Ovary (tissue), 3 donors: ENCODE data around the gene KCNN3.

ENCODE experiments used
- POLR2A ChIP-seq: fragments of 450-650 bp; IDR thresholded peaks from one replicate; pipeline ENCODE4 v1.6.1; 2017; ENCODE audit warnings: antibody characterized with exemption, mild to moderate bottlenecking, moderate library complexity
- TF ChIP-seq, protein P1 (sequence below), 3 donors: fragments of 450-650 bp in 2 of 3; fragments of 200-600 bp in 1 of 3; IDR thresholded peaks; one replicate each; pipeline versions ENCODE4 v1.5.1 to v1.8.0; 2016 to 2022; ENCODE audit warnings: antibody characterized with exemption in 3 of 3, mild to moderate bottlenecking in 1 of 3
- donor health status: DM: no; HTN: no; CAD: no.

- TF ChIP-seq, protein P1, sequence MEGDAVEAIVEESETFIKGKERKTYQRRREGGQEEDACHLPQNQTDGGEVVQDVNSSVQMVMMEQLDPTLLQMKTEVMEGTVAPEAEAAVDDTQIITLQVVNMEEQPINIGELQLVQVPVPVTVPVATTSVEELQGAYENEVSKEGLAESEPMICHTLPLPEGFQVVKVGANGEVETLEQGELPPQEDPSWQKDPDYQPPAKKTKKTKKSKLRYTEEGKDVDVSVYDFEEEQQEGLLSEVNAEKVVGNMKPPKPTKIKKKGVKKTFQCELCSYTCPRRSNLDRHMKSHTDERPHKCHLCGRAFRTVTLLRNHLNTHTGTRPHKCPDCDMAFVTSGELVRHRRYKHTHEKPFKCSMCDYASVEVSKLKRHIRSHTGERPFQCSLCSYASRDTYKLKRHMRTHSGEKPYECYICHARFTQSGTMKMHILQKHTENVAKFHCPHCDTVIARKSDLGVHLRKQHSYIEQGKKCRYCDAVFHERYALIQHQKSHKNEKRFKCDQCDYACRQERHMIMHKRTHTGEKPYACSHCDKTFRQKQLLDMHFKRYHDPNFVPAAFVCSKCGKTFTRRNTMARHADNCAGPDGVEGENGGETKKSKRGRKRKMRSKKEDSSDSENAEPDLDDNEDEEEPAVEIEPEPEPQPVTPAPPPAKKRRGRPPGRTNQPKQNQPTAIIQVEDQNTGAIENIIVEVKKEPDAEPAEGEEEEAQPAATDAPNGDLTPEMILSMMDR (IDR thresholded peaks at IDR 0.05) = no peak
- no peak for TF ChIP-seq POLR2A
These were observed at the start of gene KCNN3 for GRCh38 chr1:154870115-154870571.
